Measurements from ENCODE around the gene SCGB1A1.

The SCGB1A1 gene

DNA sequence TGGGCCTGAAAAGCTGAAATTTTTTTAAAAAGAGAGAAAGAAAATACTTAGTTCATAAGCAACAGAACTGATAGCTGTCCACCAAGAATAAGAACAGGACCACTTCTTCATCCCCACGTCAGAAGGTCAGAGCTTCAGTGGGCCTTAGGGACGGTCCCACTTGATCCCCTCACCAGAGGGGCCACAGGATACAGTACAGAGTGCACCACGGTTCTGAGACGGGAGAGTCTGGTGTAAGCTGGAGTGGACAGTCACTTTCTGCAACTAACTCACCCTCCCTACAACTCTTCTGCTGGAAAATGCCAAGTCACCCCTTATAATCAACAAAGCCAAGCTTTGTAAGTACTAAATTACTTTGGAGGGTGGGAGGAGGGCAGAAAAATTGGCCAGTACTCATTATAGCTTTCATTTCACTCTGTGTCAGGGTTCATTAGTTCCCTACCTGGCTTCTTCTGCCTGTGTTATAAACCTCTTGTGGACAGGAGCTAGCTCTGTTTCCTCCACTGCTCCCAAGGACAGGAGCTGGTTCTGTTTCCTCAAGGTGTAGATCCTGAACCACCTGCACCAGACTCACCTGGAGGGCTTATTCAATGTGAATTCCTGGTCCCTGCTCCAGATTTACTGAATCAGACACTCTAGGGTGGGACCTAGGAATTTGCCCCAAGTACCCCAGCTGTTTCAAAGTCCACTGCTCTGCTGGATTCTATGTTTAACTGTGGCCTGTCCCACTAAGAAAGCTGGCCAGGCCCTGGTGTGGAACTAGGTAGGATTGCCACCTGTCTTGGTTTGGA, 39.6 kb downstream of the SCGB1A1 start:
- Mint-ChIP-seq H3K4me3 (no peak overlapping the region), H3K9me3 (no peaks in the 10 kb centered on the region), H3K27ac (peak overlapping the region; percentile 14), H3K4me1 (peaks cover 0 to 8% of the 10 kb centered on the region in 2 donors), H3K27me3 (peaks cover 3 to 4% of the 10 kb centered on the region in 2 donors), H3K36me3 (no peaks in the 10 kb centered on the region)
- ATAC-seq (replicated peaks) (no peak), DNase-seq (no peak)

DNA sequence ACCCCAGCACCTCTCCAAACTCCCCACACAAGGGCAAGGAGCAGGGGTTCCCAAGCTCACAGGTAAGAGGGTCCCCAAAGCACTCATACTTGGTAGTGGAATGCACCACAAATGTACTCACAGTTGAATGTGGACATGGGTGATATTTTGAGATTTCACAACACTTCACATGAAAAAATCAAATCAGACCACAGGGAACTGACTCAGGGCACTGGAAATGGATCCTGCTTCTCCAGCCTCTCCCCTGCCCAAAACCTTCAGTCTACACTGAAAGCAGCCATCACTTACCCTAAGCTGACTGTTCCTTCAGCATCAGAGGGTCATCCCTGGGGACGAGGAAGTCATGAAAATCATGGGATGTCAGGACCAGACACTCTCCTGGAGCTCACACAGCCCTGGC, 40.2 kb downstream of the SCGB1A1 start:
- no peak overlapping the region for H3K27ac Mint-ChIP-seq
- H3K9me3 Mint-ChIP-seq, result no peaks in the 10 kb centered on the region
- peaks cover 4 to 6% of the 10 kb centered on the region in 2 donors for H3K27me3 Mint-ChIP-seq
- H3K36me3 Mint-ChIP-seq, result no peaks in the 10 kb centered on the region
- H3K4me1 Mint-ChIP-seq, result peaks cover 1 to 10% of the 10 kb centered on the region in 2 donors
- H3K4me3 Mint-ChIP-seq, result no peak overlapping the region
- DNase-seq (no peak), ATAC-seq (replicated peaks) (no peak)

DNA sequence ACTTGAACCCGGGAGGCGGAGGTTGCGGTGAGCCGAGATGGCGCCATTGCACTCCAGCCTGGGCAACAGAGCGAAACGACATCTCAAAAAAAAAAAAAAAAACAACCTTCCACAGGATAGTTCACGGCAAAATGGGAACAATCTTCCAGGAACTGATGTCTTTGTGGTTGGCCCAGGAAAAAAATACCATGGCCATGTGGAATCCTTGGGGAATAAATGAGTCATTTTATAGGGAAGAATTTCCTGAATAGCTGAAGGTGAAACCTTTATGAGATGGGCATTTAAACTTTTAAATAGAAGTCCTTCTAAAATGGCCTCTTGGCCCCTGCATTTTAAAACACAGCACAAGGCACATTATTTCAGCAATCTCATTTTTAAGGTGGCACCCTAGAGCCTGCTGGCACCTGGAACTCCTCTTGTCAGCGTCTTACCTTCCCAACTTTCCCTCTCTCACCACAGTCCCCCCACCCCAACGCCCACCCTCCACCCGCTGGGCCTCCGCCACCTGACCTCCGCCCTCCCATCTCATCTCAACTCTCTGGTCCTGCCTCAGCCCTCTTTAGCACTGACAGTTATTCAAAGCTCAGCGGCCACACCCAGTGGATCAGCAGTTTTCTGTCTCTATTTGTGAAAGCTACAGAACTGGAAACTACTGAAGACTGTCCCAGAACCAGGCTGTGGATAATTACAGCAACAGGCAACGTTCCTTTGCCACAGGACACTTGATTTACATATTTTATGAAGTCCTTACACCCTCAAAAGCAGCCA, 43.1 kb downstream of the SCGB1A1 start:
- H3K27ac Mint-ChIP-seq, result no peak overlapping the region
- peaks cover 9 to 17% of the 10 kb centered on the region in 2 donors for H3K4me1 Mint-ChIP-seq
- no peaks in the 10 kb centered on the region for H3K36me3 Mint-ChIP-seq
- DNase-seq (no peak), ATAC-seq (replicated peaks) (no peak)
- H3K9me3 Mint-ChIP-seq, result no peaks in the 10 kb centered on the region
- H3K27me3 Mint-ChIP-seq, result peaks cover 6 to 8% of the 10 kb centered on the region in 2 donors
- no peak overlapping the region for H3K4me3 Mint-ChIP-seq

DNA sequence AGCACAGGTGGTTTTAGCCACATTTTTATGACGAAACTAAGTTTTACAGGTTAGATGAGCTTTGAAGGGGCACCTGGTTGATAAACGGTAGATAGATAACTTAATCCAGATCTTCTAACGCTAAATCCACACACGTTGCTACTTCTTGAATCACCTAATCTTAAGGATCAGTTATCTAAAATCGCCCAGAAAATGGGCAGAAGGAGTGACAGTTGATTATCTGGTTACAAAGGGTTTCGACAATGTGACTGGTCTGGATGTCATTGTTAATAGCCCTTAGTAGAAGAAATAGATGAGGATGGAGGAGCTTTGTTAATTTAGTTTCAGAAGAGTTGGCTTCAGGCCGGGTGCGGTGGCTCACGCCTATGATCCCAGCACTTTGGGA, 43.7 kb downstream of the SCGB1A1 start:
- Mint-ChIP-seq H3K4me1 (peaks cover 9 to 12% of the 10 kb centered on the region in 2 donors), H3K9me3 (no peaks in the 10 kb centered on the region), H3K4me3 (no peak overlapping the region), H3K27ac (no peak overlapping the region), H3K27me3 (peaks cover 6 to 8% of the 10 kb centered on the region in 2 donors), H3K36me3 (no peaks in the 10 kb centered on the region)
- ATAC-seq (replicated peaks) (no peak), DNase-seq (no peak)

DNA sequence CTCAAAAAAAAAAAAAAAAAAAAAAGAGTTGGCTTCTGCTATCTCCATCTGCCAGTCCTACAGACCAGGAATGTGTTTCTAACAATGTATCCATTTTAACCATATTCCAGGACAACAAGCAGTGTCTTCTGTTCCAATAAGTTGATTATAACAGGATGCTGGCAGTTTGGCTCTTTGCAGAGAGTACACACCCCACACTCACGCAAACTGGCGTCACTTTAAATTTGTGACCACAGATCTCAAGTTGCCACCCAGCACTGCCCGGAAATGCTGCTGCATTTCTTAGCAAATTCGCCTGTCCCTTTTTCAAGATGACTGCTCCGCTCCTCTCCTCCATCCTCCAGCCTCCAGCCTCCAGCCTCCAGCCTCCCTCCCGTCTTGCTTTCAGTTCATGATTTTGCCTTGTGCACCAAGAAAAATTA, 44.3 kb downstream of the SCGB1A1 start:
- no peak overlapping the region for H3K27ac Mint-ChIP-seq
- H3K4me1 Mint-ChIP-seq, result peaks cover 9 to 12% of the 10 kb centered on the region in 2 donors
- ATAC-seq (replicated peaks) (no peak), DNase-seq (no peak)
- H3K36me3 Mint-ChIP-seq, result no peaks in the 10 kb centered on the region
- H3K9me3 Mint-ChIP-seq, result no peaks in the 10 kb centered on the region
- H3K4me3 Mint-ChIP-seq, result no peak overlapping the region
- peaks cover 6 to 8% of the 10 kb centered on the region in 2 donors for H3K27me3 Mint-ChIP-seq

DNA sequence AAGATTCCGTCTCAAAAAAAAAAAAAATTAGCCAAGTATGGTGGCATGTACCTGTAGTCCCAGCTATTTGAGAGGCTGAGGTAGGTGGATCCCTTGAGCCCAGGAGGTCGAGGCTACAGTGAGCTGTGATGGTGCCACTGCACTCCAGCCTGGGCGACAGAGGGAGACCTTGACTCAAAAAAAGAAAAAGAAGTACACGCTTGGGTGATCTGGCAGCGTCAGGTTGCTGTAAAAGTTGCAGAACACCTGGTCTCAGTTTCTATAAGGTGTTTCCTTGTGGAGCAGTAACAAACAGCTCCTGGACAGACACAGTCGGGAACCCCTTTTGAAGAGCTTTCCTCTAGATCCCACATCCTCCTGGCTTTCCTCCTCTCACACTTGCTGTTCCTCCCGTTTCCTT, 45.8 kb downstream of the SCGB1A1 start:
- DNase-seq, result peak; percentile 21
- no peak overlapping the region for H3K4me3 Mint-ChIP-seq
- peak; percentile 81 to 87 for ATAC-seq (replicated peaks)
- H3K36me3 Mint-ChIP-seq, result no peaks in the 10 kb centered on the region
- peak overlapping the region; percentile 84 for H3K27ac Mint-ChIP-seq
- H3K9me3 Mint-ChIP-seq, result no peaks in the 10 kb centered on the region
- H3K27me3 Mint-ChIP-seq, result peaks cover 6 to 8% of the 10 kb centered on the region in 2 donors
- peaks cover 9 to 12% of the 10 kb centered on the region in 2 donors for H3K4me1 Mint-ChIP-seq

DNA sequence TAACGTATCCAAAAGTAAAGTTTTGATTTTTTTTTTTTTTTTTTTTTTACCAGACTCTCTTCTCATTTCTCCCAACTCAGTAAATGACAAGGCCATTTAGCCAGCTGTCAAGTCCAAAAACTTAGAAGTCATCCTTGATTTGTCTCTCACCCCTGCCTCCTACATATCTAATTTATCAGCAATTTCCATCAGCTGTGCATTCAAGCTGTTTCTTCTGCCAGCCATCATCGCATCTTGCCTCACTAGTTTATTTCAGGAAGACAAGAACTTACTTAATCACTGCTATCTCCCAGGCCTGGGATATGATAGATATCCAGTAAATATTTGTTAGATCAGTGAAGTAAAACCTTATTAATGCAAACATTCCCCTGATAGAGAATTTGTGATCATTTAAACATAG, 47.6 kb downstream of the SCGB1A1 start:
- no peak for ATAC-seq (replicated peaks)
- no peaks in the 10 kb centered on the region for H3K9me3 Mint-ChIP-seq
- H3K4me3 Mint-ChIP-seq, result no peak overlapping the region
- peaks cover 9 to 12% of the 10 kb centered on the region in 2 donors for H3K4me1 Mint-ChIP-seq
- peaks cover 6 to 8% of the 10 kb centered on the region in 2 donors for H3K27me3 Mint-ChIP-seq
- DNase-seq, result no peak
- no peak overlapping the region for H3K27ac Mint-ChIP-seq
- H3K36me3 Mint-ChIP-seq, result no peaks in the 10 kb centered on the region

- peaks cover under 1 to 8% of the 10 kb centered on the region in 2 donors for H3K27me3 Mint-ChIP-seq
- no peaks in the 10 kb centered on the region for H3K9me3 Mint-ChIP-seq
- DNase-seq, result no peak
- no peak for ATAC-seq (replicated peaks)
- H3K4me1 Mint-ChIP-seq, result peaks cover 12 to 15% of the 10 kb centered on the region in 2 donors
- no peak overlapping the region for H3K4me3 Mint-ChIP-seq
- no peaks in the 10 kb centered on the region for H3K36me3 Mint-ChIP-seq
- no peak overlapping the region for H3K27ac Mint-ChIP-seq
These were observed 49.7 kb downstream of the SCGB1A1 start for GRCh38 chr11:62468577-62468976.

DNA sequence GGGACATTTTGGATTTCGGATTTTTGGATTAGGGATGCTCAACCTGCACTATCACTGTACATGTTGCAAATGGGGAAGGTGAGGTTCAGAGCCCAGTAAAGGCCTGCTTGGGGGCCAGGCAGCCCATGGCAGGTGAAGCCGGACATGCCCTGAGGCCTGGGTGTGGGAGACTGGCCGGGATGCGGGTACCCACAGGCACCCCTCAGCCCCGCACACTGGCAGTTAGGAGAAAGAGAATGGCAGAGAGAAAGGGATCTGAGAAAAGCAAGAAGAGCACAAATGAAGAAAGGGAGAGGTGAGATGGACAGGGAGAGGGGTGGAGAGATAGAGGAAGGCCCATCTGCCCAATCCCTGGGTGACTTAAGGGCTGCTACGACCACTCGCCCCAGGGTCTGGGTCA, 52.8 kb downstream of the SCGB1A1 start:
- Mint-ChIP-seq H3K4me3 (no peak overlapping the region), H3K27ac (no peak overlapping the region), H3K36me3 (no peaks in the 10 kb centered on the region), H3K9me3 (no peaks in the 10 kb centered on the region), H3K27me3 (peaks cover 0 to 4% of the 10 kb centered on the region in 2 donors), H3K4me1 (peaks cover 3 to 7% of the 10 kb centered on the region in 2 donors)
- DNase-seq (no peak), ATAC-seq (replicated peaks) (no peak)

- H3K27me3 Mint-ChIP-seq, result peaks cover 0 to 4% of the 10 kb centered on the region in 2 donors
- DNase-seq (no peak), ATAC-seq (replicated peaks) (no peak)
- H3K4me3 Mint-ChIP-seq, result no peak overlapping the region
- H3K4me1 Mint-ChIP-seq, result peaks cover 3 to 7% of the 10 kb centered on the region in 2 donors
- peak overlapping the region; percentile 74 for H3K27ac Mint-ChIP-seq
- H3K9me3 Mint-ChIP-seq, result no peaks in the 10 kb centered on the region
- no peaks in the 10 kb centered on the region for H3K36me3 Mint-ChIP-seq
These were observed 53.4 kb downstream of the SCGB1A1 start for GRCh38 chr11:62472063-62472884.

All from stimulated activated naive B cell treated with anti-CD40 and anti-IgM and Interleukin-4, amounts not matched to agents 10 μg/mL and 1 μg/mL and 100 μg/mL, for 72 hours (primary cell).